ENCODE measurements around the gene TNFRSF21.
"Not testable (repeated sequence)": the region's sequence is repeated elsewhere in the genome, so short reads cannot be mapped to it uniquely, and the experiment has no call there.

Gene TNFRSF21

DNA sequence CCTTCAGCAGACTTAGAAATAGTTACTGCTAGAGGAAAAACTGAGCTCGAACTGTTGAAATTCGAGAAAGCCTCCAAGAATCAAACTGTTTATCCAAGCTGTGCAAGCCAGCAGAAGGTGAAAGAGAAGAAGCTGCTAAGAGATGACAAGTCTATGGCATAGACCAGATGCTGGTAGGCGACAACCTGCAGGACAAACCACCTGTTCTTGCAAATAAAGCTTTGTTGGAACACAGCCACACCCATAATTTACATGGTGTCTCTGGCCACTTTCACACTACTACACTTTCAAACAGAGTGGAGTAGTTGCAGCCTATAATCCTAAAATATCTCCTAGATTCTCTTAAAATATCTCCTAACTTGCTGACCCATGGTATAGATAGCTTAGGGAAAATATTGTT lies 33.3 kb downstream of the TNFRSF21 start:
- no peak for DNase-seq (ENCODE audit: low read depth)
- no peak overlapping the region for H3K4me3 ChIP-seq (ENCODE audit: low read length)
- TF ChIP-seq, protein P1, sequence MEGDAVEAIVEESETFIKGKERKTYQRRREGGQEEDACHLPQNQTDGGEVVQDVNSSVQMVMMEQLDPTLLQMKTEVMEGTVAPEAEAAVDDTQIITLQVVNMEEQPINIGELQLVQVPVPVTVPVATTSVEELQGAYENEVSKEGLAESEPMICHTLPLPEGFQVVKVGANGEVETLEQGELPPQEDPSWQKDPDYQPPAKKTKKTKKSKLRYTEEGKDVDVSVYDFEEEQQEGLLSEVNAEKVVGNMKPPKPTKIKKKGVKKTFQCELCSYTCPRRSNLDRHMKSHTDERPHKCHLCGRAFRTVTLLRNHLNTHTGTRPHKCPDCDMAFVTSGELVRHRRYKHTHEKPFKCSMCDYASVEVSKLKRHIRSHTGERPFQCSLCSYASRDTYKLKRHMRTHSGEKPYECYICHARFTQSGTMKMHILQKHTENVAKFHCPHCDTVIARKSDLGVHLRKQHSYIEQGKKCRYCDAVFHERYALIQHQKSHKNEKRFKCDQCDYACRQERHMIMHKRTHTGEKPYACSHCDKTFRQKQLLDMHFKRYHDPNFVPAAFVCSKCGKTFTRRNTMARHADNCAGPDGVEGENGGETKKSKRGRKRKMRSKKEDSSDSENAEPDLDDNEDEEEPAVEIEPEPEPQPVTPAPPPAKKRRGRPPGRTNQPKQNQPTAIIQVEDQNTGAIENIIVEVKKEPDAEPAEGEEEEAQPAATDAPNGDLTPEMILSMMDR (conservative IDR thresholded peaks at IDR 0.05; ENCODE audit: low read depth, low read length) = no peak

DNA sequence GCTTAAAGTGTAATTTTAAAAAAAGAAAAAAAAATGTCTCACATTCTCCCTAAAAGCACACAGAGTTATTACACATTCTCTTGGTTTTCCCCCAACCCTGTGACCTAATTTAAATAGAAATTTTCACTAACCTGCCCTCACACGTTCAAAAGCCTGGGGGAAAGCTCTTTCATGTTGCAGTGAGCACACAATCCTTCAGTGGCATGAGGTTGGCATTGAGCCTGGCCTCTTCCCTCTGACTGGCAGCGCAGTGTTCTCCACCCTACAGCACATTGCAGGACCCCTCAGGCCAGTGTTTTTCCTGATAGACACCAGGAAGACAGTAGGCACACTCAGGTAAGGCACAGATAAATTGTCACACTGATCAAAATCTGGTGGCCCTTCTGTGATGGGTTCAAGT lies 34.1 kb downstream of the TNFRSF21 start:
- TF ChIP-seq, protein P1 (conservative IDR thresholded peaks at IDR 0.05; ENCODE audit: low read depth, low read length) = no peak
- H3K4me3 ChIP-seq (ENCODE audit: low read length) = no peak overlapping the region
- DNase-seq (ENCODE audit: low read depth) = no peak

DNA sequence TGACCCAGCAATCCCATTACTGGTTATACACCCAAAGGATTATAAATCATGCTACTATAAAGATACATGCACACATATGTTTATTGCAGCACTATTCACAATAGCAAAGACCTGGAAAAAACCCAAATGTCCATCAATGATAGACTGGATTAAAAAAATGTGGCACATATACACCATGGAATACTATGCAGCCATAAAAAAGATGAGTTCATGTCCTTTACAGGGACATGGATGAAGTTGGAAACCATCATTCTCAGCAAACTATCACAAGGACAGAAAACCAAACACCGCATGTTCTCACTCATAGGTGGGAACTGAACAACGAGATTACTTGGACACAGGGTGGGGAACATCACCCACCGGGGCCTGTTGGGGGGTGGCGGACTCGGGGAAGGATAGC lies 34.6 kb downstream of the TNFRSF21 start:
- DNase-seq (ENCODE audit: low read depth); H3K4me3 ChIP-seq (ENCODE audit: low read length): not testable (repeated sequence)

DNA sequence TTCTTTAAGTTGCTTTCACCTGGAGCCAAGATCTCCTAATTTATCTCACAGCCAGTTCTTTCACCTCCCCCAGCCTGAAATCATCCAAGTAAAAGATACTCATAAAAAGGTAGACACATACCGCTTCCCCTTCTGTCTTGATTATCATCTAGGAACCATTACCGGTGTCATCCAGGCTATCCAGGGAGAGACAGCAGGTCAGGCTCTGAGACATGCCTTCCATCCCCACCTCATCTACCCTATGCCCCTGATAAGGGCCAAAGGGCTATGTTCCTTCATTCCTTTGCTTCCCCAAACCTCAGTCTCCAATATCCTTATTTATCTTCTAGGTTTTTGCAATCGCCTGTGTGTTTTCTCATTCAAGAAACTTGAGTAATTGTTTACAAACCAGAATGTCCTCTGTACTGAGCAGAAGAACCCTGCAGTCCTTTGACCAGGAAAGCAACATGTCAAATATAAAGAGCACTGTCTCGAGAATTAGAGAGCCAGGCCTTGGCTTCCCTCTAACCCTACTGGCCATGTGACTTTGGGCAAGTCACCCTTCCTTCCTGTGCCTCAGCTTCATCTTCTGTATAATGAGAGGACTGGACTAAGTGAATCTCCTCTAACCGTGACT lies 41.0 kb downstream of the TNFRSF21 start:
- TF ChIP-seq, protein P1 (conservative IDR thresholded peaks at IDR 0.05; ENCODE audit: low read depth, low read length) = no peak
- DNase-seq (ENCODE audit: low read depth) = no peak
- no peak overlapping the region for H3K4me3 ChIP-seq (ENCODE audit: low read length)

DNA sequence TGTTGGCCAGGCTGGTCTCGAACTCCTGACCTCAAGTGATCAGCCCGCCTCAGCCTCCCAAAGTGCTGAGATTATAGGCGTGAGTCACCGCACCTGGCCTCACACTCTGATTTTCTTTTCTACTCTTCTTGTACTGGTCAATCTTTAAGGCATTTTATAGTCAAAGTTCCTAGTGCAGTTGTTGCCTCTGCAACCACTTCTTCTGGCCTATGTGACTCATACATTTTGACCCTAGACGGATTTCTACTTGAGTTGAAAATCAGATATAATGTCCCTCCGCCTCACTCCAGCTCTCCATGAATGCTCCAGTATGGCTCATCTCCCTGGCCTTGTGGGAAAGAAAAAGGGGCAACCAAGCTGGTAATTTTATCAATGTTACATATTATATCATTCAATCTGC lies 42.4 kb downstream of the TNFRSF21 start:
- no peak overlapping the region for H3K4me3 ChIP-seq (ENCODE audit: low read length)
- TF ChIP-seq, protein P1 (conservative IDR thresholded peaks at IDR 0.05; ENCODE audit: low read depth, low read length) = no peak
- no peak for DNase-seq (ENCODE audit: low read depth)

DNA sequence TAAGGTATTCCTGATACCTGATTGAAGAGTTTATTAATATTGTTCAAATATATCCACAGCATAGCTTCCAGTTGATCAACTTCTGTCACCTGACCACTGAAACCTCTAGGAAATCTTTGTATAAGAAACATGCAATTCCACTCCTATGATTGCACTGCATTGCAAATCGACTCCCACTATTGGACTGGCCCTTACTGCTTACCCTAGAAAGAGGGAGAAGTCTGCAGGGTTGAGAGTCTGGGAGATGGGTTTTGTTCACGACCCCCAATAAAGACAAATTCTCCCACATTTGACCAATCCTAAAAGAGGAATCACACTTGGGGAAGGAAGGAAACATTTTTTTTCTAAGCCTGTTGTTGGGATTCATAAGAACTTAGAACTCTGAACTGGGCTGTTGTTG lies 43.7 kb downstream of the TNFRSF21 start:
- no peak overlapping the region for H3K4me3 ChIP-seq (ENCODE audit: low read length)
- TF ChIP-seq, protein P1 (conservative IDR thresholded peaks at IDR 0.05; ENCODE audit: low read depth, low read length) = no peak
- no peak for DNase-seq (ENCODE audit: low read depth)

DNA sequence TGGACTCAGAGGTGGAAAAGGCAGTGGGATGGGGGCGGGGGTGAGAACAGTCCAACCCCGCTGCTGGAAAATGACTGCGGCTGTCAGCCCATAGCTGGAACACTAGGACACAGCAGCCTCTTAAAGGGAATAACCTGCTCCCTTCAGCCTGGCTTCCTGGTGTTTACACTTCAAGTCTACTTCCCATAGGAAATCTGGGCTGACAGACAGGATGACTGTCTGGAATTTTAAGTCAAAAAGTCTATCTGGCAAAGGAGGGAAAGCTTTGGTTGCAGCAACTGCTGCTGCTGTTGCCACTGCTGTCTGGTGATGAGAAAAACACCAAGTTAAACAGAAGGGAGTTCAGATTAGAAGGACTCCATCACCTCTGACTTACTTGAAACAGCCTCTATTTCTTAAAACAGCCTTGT lies 44.9 kb downstream of the TNFRSF21 start:
- no peak overlapping the region for H3K4me3 ChIP-seq (ENCODE audit: low read length)
- DNase-seq (ENCODE audit: low read depth) = no peak
- TF ChIP-seq, protein P1 (conservative IDR thresholded peaks at IDR 0.05; ENCODE audit: low read depth, low read length) = no peak
